NCI-H1105 treated with DMSO at 0.1 percent for 48 hours (cell line): Measurements from ENCODE around the gene KRTAP16-1.

Source experiments
- DNase-seq: peaks from one replicate; lab custom pipeline; 2025; lab: John Stamatoyannopoulos, UW

The KRTAP16-1 gene

GRCh38 chr17:41329279-41329948 lies 20.3 kb upstream of the KRTAP16-1 start:
- DNase-seq, result peak; percentile 41

- no peak for DNase-seq
These were observed 19.1 kb upstream of the KRTAP16-1 start for GRCh38 chr17:41328207-41328606.

- no peak for DNase-seq
These were observed 18.5 kb upstream of the KRTAP16-1 start for GRCh38 chr17:41327411-41328120.

GRCh38 chr17:41326173-41327145 lies 17.4 kb upstream of the KRTAP16-1 start:
- DNase-seq, result no peak

GRCh38 chr17:41325611-41326010 lies 16.5 kb upstream of the KRTAP16-1 start:
- no peak for DNase-seq

- no peak for DNase-seq
These were observed 16.0 kb upstream of the KRTAP16-1 start for GRCh38 chr17:41325126-41325525.

GRCh38 chr17:41324180-41325075 lies 15.3 kb upstream of the KRTAP16-1 start:
- peak; percentile 13 for DNase-seq

GRCh38 chr17:41322903-41323895 lies 14.1 kb upstream of the KRTAP16-1 start:
- DNase-seq, result no peak

GRCh38 chr17:41322094-41322902 lies 13.2 kb upstream of the KRTAP16-1 start:
- peak; percentile 69 for DNase-seq

GRCh38 chr17:41318231-41318630 lies 9.1 kb upstream of the KRTAP16-1 start:
- no peak for DNase-seq

- peak; percentile 66 for DNase-seq
These were observed 6.8 kb upstream of the KRTAP16-1 start for GRCh38 chr17:41315814-41316445.

GRCh38 chr17:41315204-41315794 lies 6.2 kb upstream of the KRTAP16-1 start, which contains the start of gene KRTAP17-1:
KRTAP17-1 (minus strand) TSS chr17:41315710; CDS start chr17:41315650, 60 bp downstream.
- DNase-seq, result no peak

GRCh38 chr17:41311111-41311510 lies 2.0 kb upstream of the KRTAP16-1 start:
- no peak for DNase-seq

GRCh38 chr17:41308251-41308917 lies 725 bp downstream of the KRTAP16-1 start:
- peak; percentile 28 for DNase-seq

- DNase-seq, result no peak
These were observed 1.5 kb downstream of the KRTAP16-1 start for GRCh38 chr17:41307647-41308046.

GRCh38 chr17:41304091-41304490 lies 5.0 kb downstream of the KRTAP16-1 start:
- DNase-seq, result no peak

GRCh38 chr17:41302981-41303380 lies 6.1 kb downstream of the KRTAP16-1 start:
- DNase-seq, result no peak
